Naive B cell (primary cell): ENCODE measurements around the gene MYORG. TPM values are rescaled to one million over a fixed set of nuclear protein-coding genes. Genes with fewer than 3 reads are reported as not detected.
A peak's percentile ranks its signal among the peaks of the same experiment; 100 is the strongest.

Experiments
- ATAC-seq, 2 donors: fragments of 150-1000 bp; cut with Tn5 transposase; 2 replicates each; pipeline ENCODE4 v1.10.0; 2021; ENCODE audit warnings: low read depth in 2 of 2, mild to moderate bottlenecking in 2 of 2, moderate library complexity in 2 of 2
- DNase-seq: peaks from one replicate; pipeline ENCODE4 v3.0.0; 2022
- H3K27ac Mint-ChIP-seq, 6 donors: one replicate each; pipeline ENCODE4 v1.8.0; 2020 to 2022; ENCODE audit warnings: mild to moderate bottlenecking in 6 of 6, mixed read lengths in 6 of 6, moderate library complexity in 5 of 6, inconsistent platforms in 2 of 6
- H3K27me3 Mint-ChIP-seq, 3 donors: one replicate each; pipeline ENCODE4 v1.8.0; 2021 to 2022; ENCODE audit warnings: mixed read lengths in 3 of 3, mild to moderate bottlenecking in 1 of 3
- H3K36me3 Mint-ChIP-seq, 2 donors: one replicate each; pipeline ENCODE4 v1.8.0; 2020 to 2022; ENCODE audit warnings: mixed read lengths in 2 of 2, inconsistent platforms in 1 of 2, mild to moderate bottlenecking in 1 of 2
- H3K4me1 Mint-ChIP-seq, 3 donors: one replicate each; pipeline ENCODE4 v1.8.0; 2020 to 2022; ENCODE audit warnings: mixed read lengths in 3 of 3, inconsistent platforms in 1 of 3, mild to moderate bottlenecking in 1 of 3, moderate library complexity in 1 of 3
- H3K4me3 Mint-ChIP-seq, 8 donors: one replicate each; pipeline ENCODE4 v1.8.0; 2020 to 2022; ENCODE audit warnings: mild to moderate bottlenecking in 8 of 8, mixed read lengths in 8 of 8, moderate library complexity in 8 of 8, inconsistent platforms in 2 of 8
- H3K9me3 Mint-ChIP-seq, 7 donors: one replicate each; pipeline ENCODE4 v1.8.0; 2020 to 2022; ENCODE audit warnings: mixed read lengths in 7 of 7, mild to moderate bottlenecking in 5 of 7, inconsistent platforms in 2 of 7, moderate library complexity in 1 of 7
- polyA plus RNA-seq, 6 donors: library from polyadenylated mRNA; unstranded; fragments of 300-500 nt; fragmentation: Illumina TruSeq; gene quantifications; one replicate each; pipeline ENCODE4 v1.2.3, GENCODE V29; 2021; ENCODE audit warnings: low read depth in 6 of 6

MYORG gene
- polyA plus RNA-seq, 6 donors from 2014 or later: 0.08 to 0.25 TPM; not detected in 4

DNA sequence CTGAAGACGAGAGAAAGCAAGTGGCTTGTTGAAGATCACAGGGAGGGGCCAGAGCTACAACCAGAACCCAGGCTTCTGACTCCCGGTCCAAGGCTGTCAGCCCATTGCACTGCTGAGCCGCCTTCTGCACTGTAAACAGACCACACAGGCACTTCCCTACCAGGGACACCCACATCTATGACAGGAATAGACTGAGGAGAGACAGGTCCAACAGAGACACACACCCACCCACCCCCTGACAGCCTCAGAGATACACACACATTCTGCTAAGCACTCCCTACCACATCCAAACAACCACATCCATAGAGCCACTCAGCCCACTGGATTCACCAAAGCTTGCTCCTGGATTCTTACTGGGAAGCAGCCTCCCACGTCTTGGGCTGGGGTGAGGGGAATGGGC is 23.0 kb upstream of the MYORG start:
- no peaks in the 10 kb centered on the region for H3K4me1 Mint-ChIP-seq
- H3K27me3 Mint-ChIP-seq: no peaks in the 10 kb centered on the region
- H3K27ac Mint-ChIP-seq: peak overlapping the region in 1 of 6 donors; percentile 57
- H3K4me3 Mint-ChIP-seq: no peak overlapping the region
- peaks cover 8 to 21% of the 10 kb centered on the region in 2 donors for H3K36me3 Mint-ChIP-seq
- no peak for ATAC-seq
- no peak for DNase-seq
- H3K9me3 Mint-ChIP-seq: no peaks in the 10 kb centered on the region

DNA sequence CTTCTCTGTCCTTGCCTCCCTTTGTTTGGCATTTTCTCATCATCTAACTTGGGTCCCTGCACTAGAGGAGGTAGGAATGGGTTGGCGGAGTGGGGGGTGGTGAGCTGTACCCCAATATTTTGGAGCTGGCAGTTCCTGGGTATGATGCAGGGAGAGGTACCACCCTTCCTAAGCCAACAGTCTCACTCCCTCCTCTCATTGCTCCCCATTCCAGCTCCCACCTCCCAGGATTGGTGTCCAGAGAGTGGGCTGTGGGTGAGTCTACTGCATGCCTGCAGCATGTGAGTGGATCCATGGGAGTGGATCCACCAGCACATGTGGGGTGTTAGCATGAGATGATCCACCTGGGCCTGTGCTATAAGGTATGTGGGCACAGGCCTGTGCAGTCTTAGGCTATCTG is 22.2 kb upstream of the MYORG start:
- H3K4me3 Mint-ChIP-seq: no peak overlapping the region
- ATAC-seq (no peak), DNase-seq (no peak)
- H3K36me3 Mint-ChIP-seq: peaks cover 8 to 21% of the 10 kb centered on the region in 2 donors
- no peak overlapping the region for H3K27ac Mint-ChIP-seq
- no peaks in the 10 kb centered on the region for H3K4me1 Mint-ChIP-seq
- H3K9me3 Mint-ChIP-seq: no peaks in the 10 kb centered on the region
- no peaks in the 10 kb centered on the region for H3K27me3 Mint-ChIP-seq

DNA sequence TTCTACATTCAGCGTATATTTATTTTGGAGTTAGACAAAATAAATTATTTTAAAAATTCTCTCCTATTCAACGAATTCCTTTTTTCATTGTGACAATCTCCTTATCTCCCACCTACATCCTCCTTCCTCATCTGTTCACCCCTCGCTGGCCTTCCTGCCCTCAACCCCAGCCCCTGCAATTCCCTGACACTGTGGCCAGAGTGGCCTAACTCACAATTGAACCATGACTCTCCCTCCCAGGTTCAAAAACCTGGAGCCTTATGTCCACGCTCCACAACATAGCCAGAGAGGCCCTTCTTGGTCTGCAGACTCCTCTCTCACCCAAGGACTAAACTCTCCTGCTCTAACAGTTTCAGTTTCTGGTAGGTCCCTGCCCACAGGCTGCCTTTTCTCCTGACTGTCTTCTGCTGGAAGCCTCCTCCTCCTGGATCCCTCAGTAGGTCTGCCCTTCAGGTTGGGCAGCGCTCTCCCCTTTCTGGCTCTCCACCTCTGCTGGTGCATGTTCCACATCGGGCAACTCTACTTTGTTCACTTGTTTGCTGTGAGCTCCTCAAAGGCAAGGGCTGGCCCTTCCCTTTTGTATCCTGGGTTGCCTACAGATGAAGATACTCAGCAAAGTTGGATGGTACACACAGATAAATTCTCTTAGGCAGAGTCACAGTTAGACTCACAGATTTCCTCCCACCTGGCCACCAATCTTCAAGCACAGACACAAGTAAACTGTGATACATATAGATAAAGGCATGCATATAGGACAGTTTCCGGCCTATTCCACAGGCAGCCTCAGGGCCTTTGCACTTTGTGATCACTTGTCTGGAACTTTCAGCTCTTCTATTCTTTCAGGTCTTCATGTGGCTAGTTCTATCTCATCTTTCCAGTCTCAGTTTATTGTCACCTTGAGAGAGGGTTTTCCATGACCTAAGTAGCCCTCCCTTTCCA is 19.8 kb upstream of the MYORG start:
- H3K4me1 Mint-ChIP-seq: no peaks in the 10 kb centered on the region
- peaks cover 7 to 16% (median 8%) of the 10 kb centered on the region in 3 donors for H3K27me3 Mint-ChIP-seq
- H3K4me3 Mint-ChIP-seq: no peak overlapping the region
- ATAC-seq (no peak), DNase-seq (no peak)
- H3K36me3 Mint-ChIP-seq: peaks cover 8 to 12% of the 10 kb centered on the region in 2 donors
- H3K27ac Mint-ChIP-seq: no peak overlapping the region
- H3K9me3 Mint-ChIP-seq: no peaks in the 10 kb centered on the region

DNA sequence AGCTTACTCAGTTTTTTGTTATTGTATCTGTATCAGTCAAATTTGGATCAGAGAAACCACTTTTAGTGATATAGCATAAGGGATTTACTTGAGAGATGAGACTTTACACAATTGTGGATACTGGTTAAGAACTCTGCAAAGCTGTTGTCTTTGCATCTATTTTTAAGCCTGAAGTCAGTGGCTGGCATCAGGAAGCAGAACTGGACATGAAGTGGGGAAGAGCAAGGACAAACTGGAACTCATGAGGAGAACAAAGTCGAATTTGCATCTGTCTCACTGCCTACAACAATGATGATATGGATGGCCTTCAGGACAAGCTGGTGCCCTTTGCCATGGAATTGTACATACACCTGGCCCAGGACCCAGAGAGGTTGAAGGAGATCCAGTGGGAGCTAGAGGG is 15.8 kb upstream of the MYORG start:
- Mint-ChIP-seq H3K27ac (no peak overlapping the region), H3K36me3 (no peaks in the 10 kb centered on the region), H3K27me3 (peaks cover 8 to 33% (median 14%) of the 10 kb centered on the region in 3 donors), H3K4me1 (no peaks in the 10 kb centered on the region), H3K9me3 (no peaks in the 10 kb centered on the region), H3K4me3 (no peak overlapping the region)
- no peak for DNase-seq
- no peak for ATAC-seq

DNA sequence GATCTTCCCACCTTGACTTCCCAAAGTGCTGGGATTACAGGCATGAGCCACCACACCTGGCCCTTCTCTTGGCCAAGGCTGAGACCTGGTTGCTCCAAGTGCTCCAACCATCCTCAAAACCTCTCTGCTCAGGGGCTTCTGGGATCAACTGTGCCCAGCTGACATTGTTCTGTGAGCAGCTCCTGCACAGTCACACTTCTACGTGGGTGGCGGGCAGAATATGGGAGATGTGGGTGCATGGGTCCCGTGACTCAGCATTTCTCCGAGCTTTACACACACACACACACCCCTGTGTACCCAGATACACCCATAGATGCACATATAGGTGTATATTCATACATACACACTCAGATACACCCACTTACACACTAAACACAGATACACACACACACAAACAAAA is 10.5 kb upstream of the MYORG start:
- DNase-seq: no peak
- Mint-ChIP-seq H3K27me3 (peaks cover 4 to 33% (median 15%) of the 10 kb centered on the region in 3 donors), H3K36me3 (no peaks in the 10 kb centered on the region), H3K9me3 (no peaks in the 10 kb centered on the region), H3K27ac (no peak overlapping the region), H3K4me3 (no peak overlapping the region), H3K4me1 (no peaks in the 10 kb centered on the region)
- ATAC-seq: no peak

DNA sequence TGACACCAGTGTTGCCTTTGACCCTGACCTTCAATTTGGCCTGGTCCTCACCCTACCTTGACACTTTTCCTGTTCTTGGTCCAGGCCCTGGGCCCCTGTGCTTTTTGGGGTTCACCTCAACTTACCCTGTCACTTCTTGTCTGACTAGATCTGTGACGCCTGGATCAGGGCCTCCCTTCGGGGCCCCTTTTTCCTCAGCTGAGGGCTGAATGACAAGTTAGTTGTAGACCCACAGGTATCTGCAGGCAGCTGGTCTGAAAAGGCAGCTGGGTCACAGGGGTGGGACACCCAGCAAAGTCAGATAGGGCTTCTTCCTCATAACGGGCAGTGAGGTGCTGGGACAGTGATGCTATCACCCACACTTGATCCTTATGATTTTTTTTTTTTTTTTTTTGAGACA is 10.0 kb upstream of the MYORG start:
- Mint-ChIP-seq H3K4me1 (peaks cover 0 to 2% (median 0%) of the 10 kb centered on the region in 3 donors), H3K27ac (no peak overlapping the region), H3K27me3 (peaks cover 0 to 29% (median 15%) of the 10 kb centered on the region in 3 donors), H3K36me3 (no peaks in the 10 kb centered on the region), H3K9me3 (no peaks in the 10 kb centered on the region), H3K4me3 (no peak overlapping the region)
- DNase-seq: no peak
- ATAC-seq: no peak

DNA sequence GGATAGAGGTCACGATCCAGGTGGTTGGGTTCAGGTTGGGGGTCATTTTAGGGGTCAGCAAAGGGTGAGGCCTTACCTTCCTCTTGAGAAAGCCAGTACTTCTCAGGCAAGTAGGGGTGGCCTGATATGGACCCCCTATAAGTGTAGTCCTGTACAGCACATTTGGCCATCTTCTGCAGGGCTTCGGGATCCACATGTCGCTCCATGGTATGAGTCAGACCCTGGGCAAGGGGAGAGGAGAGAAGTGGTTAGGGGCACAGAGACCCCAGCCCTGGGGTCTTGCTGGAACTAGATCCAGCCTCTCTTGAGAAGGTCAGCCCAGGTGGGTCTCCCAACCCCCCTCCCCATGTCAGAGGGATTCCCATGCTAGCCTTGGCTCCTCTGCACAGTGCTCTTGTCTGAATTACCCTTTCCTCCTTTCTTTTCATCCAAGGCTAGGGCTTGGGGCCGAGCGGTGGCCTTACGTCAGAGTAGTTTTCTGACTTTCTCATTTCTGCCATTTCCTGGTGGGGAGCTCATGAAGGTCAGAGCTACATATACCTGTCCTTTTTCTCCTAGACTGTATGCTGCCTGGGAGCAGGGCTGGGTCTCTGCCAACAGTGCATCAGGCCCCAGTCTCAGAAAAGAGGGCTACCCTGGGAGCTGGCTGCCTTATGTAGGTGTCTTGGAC is 9.0 kb upstream of the MYORG start:
- Mint-ChIP-seq H3K27ac (peak overlapping the region in 2 of 6 donors; percentile 71 to 73), H3K4me1 (peaks cover 4 to 11% (median 6%) of the 10 kb centered on the region in 3 donors), H3K36me3 (no peaks in the 10 kb centered on the region), H3K4me3 (no peak overlapping the region), H3K9me3 (no peaks in the 10 kb centered on the region), H3K27me3 (peaks cover 0 to 28% (median 8%) of the 10 kb centered on the region in 3 donors)
- DNase-seq (no peak), ATAC-seq (no peak)

DNA sequence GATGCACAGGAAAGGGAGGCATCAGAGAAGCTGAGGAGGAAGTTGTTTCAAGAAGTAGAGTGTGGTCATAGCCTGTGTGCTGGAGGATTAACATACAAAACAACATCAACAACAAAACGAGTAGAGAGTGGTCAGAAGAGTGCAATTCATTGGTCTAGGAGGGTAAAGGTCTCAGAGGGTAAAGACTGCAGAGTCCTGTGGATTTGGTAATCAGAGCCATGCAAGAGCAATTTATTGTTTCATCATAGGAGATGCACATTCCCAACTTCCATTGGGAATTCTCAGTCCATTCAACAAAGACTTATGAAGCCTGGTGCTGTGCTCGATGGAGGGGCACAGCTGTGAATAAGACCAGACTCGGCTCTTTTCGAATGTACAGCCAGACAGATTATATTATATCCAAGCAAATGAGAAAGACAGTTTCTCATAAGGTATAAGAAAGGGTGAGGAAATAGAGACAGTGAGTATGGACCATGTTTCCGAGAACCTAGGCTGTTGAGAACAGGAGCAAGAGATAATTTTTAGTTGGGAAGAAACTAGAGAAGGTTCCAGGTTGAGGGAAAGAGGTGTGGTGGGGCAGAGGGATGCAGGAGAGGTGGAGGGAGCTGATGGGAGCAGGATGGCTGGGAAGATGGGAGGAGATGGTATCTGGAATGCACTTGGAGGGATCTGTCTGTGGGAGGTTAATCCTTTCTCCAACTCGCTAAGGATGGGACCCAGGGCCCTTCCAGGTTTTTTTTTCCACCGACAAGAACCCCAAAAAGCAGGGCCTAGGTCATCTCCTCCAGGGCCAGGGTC is 7.9 kb upstream of the MYORG start:
- peaks cover 0 to 34% (median 8%) of the 10 kb centered on the region in 3 donors for H3K27me3 Mint-ChIP-seq
- no peaks in the 10 kb centered on the region for H3K36me3 Mint-ChIP-seq
- no peak overlapping the region for H3K27ac Mint-ChIP-seq
- H3K4me1 Mint-ChIP-seq: peaks cover 13 to 21% (median 16%) of the 10 kb centered on the region in 3 donors
- H3K4me3 Mint-ChIP-seq: no peak overlapping the region
- H3K9me3 Mint-ChIP-seq: no peaks in the 10 kb centered on the region
- DNase-seq (no peak), ATAC-seq (no peak)

DNA sequence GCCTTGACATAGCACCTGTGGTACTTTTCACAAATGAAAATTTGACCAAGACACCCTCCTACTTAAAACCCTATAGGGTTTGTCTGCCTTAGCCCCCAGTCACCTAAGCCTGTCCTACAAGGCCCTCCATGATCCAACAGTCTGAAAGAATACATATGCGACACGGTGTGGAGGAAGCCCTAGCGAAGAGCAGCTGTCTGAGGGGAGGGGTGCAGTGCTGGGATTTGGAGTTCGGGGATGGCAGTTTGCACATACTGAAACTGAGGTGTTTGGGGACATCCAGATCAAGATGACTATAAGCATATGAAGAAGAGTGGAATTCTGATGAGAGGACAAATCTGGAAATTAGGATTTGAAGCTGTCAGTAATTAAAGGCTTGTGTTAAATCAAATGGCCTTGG is 7.2 kb upstream of the MYORG start:
- H3K36me3 Mint-ChIP-seq: no peaks in the 10 kb centered on the region
- no peaks in the 10 kb centered on the region for H3K9me3 Mint-ChIP-seq
- H3K4me1 Mint-ChIP-seq: peaks cover 19 to 27% (median 22%) of the 10 kb centered on the region in 3 donors
- no peak for DNase-seq
- H3K27me3 Mint-ChIP-seq: peaks cover 0 to 35% (median 12%) of the 10 kb centered on the region in 3 donors
- H3K27ac Mint-ChIP-seq: peak overlapping the region in 1 of 6 donors; percentile 9
- no peak for ATAC-seq
- no peak overlapping the region for H3K4me3 Mint-ChIP-seq

DNA sequence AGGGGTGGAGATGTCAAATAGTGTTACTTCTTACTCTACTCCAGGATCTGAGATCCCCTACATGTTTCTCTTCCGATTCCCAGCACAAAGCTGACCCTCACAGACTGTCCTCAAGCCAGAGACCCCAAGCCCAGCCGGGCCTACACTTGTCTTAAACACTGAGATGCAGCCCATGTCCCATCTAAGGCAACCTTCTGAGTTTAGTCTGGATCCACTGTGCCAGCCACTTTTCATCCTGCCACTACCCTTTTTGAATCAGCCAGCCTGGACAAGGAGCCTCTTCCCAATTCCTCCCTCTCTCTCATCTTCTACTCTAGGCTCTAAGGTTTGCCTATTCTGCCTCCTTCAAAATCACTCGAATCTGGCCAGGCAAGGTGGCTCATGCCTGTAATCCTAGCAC is 6.2 kb upstream of the MYORG start:
- Mint-ChIP-seq H3K4me3 (peak overlapping the region in 2 of 8 donors; percentile 22 to 49), H3K27ac (no peak overlapping the region)

DNA sequence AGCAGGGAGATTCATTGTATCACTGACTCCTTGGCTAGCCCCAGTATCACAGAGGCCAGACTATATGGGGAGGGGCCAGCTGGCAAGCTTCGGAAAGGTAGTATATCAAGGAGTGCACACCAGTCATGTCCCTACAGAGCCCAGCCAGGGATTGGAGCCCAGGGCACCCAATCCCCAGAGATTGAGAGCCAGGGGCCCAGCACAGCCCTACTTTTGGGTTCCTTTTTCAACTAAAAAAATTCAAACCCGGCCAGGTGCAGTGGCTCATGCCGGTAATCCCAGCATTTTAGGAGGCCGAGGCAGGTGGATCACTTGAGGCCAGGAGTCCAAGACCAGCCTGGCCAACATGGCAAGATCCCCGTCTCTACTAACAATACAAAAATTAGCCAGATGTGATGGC is 5.4 kb upstream of the MYORG start:
- no peaks in the 10 kb centered on the region for H3K36me3 Mint-ChIP-seq
- H3K4me1 Mint-ChIP-seq: peaks cover 25 to 33% (median 26%) of the 10 kb centered on the region in 3 donors
- no peaks in the 10 kb centered on the region for H3K9me3 Mint-ChIP-seq
- peaks cover 0 to 26% (median 12%) of the 10 kb centered on the region in 3 donors for H3K27me3 Mint-ChIP-seq
- H3K27ac Mint-ChIP-seq: peak overlapping the region in 1 of 6 donors; percentile 76
- ATAC-seq (no peak), DNase-seq (no peak)
- H3K4me3 Mint-ChIP-seq: peak overlapping the region in 5 of 8 donors; percentile 78 to 92 (median 87)

More for the DNA sequence above, 6.2 kb upstream of the MYORG start:
- peaks cover 0 to 33% (median 12%) of the 10 kb centered on the region in 3 donors for H3K27me3 Mint-ChIP-seq
- no peaks in the 10 kb centered on the region for H3K9me3 Mint-ChIP-seq
- H3K36me3 Mint-ChIP-seq: no peaks in the 10 kb centered on the region
- ATAC-seq (no peak), DNase-seq (no peak)
- peaks cover 22 to 32% (median 23%) of the 10 kb centered on the region in 3 donors for H3K4me1 Mint-ChIP-seq

DNA sequence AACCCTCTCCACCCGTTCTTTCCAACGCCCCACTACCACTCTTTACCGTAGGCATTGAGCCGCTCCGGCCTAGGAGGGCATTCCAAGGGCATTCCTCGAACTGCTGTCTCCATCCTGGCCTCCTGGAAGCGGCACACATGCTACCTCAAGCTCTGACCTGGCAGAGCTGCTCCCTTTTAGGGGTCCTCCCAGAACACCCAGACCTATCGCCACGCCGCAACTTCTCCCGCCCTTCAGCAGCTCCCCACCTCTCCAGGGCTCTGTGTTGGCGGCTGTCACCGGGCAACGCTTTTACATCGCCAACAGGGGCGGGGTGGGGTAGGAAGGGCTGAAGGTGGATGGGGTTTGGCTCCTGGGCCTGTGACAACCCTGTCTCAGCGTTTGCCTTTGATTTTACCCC is 4.6 kb upstream of the MYORG start:
- ATAC-seq (no peak), DNase-seq (no peak)
- Mint-ChIP-seq H3K4me1 (peaks cover 30 to 35% (median 30%) of the 10 kb centered on the region in 3 donors), H3K36me3 (no peaks in the 10 kb centered on the region), H3K27ac (peak overlapping the region in 3 of 6 donors; percentile 24 to 86 (median 76)), H3K27me3 (peaks cover 0 to 26% (median 12%) of the 10 kb centered on the region in 3 donors), H3K4me3 (peak overlapping the region; percentile 78 to 92 (median 86)), H3K9me3 (no peaks in the 10 kb centered on the region)
